ENCODE data around the gene NDE1.

DNA sequence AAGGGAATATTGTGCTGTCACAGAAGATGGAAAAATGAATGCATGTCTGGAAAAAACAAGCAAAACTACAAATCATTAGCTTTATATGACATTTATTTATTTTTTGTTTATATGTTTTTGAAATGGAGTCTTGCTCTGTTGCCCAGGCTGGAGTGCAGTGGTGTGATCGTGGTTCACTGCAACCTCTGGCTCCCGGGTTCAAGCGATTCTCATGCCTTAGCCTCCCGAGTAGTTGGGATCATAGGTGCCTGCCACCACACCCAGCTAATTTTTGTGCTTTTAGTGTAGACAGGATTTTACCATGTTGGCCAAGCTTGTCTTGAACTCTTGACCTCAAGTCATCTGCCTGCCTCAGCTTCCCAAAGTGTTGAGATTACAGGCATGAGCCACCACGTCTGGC lies 8.5 kb downstream of the NDE1 start:
- TF ChIP-seq, protein P1, sequence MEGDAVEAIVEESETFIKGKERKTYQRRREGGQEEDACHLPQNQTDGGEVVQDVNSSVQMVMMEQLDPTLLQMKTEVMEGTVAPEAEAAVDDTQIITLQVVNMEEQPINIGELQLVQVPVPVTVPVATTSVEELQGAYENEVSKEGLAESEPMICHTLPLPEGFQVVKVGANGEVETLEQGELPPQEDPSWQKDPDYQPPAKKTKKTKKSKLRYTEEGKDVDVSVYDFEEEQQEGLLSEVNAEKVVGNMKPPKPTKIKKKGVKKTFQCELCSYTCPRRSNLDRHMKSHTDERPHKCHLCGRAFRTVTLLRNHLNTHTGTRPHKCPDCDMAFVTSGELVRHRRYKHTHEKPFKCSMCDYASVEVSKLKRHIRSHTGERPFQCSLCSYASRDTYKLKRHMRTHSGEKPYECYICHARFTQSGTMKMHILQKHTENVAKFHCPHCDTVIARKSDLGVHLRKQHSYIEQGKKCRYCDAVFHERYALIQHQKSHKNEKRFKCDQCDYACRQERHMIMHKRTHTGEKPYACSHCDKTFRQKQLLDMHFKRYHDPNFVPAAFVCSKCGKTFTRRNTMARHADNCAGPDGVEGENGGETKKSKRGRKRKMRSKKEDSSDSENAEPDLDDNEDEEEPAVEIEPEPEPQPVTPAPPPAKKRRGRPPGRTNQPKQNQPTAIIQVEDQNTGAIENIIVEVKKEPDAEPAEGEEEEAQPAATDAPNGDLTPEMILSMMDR (conservative IDR thresholded peaks at IDR 0.05; ENCODE audit: low read length): no peak
- TF ChIP-seq EZH2phosphoT487 (IDR thresholded peaks at IDR 0.05; ENCODE audit: borderline replicate concordance, low read depth, low read length): no peak

Data from OCI-LY7 (cell line).